NT2/D1 (cell line): ENCODE measurements around the gene TMX4.

ENCODE experiments used
- SUZ12 ChIP-seq: IDR thresholded peaks from 2 replicates; pipeline ENCODE4 v1.6.1; 2011; ENCODE audit not compliant: insufficient read length, insufficient read depth; ENCODE audit errors: extremely low read depth
- ZNF274 ChIP-seq: IDR thresholded peaks from 2 replicates; pipeline ENCODE4 v1.6.1; 2011; ENCODE audit warnings: mild to moderate bottlenecking, low read depth, low read length

DNA sequence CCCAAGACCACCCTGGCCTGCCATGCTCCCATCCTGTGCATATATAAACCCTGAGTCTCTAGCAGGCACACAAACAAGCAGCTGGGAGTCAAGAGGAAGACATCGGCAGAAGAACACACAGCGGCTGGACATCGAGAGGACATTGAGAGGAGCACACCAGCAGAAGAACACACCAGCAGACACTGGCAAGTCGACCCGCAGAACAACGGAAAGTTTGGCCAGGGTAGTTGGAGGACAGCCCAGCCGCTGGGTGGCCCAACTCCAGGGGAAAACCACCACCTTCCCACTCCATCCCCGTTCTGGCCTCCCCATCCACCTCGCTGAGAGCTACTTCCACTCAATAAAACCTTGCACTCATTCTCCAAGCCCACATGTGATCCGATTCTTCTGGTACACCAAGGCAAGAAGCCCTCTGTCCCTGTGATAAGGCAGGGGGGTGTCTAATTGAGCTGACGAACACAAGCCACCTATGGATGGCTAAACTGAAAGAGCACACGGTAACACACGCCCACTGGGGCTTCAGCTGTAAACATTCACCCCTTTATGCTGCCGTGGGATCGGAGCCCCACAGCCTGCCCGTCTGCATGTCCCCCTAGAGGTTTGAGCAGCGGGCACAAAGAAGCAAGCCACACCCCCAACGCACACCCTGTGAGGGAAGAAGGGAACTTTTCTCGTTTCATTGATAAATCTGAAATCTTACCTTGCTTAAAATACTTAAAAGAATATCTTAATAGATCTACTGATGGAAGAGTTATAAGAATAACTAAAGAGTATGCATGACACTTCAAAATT is 13.8 kb downstream of the TMX4 start:
- TF ChIP-seq ZNF274 (no peak), SUZ12 (no peak)
